Measurements from ENCODE around the gene CCDC188. TPM values are rescaled to one million over a fixed set of nuclear protein-coding genes. Genes with fewer than 3 reads are reported as not detected.

The CCDC188 gene
- total RNA-seq, 1 donor from 2014 or later = not detected

DNA sequence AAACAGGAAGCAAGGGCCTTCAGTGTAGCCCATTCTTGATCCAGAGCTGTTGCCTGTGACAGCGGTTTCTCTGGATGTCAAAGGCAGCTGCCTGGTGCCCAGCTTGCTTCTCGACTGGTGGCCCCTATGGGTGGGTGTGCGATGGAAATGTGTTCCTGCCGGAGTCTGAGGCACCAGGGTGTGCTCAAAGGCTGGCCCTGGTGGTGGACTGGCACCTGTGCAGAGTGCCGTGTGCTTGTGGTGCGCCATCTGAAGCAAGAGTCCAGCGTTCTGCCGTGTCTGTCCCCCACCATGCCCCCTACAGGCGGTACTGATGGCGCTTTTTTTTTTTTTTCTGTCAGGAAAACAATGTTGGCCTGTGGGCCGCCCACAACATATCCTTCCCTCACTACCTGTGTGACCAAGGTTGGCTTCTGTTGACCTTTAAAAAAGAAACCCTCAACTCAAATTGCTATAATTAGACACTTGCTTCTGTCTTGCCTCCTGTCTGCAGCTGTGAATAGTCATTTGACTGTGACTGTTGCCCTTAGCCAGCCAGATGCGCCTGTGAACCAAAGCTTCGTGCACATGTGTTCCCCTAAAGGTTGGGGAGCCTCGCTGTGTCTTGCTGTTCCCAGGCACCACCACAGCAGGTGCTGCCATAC is 39.7 kb downstream of the CCDC188 start:
- peaks cover 19% of the 10 kb centered on the region for H3K36me3 Mint-ChIP-seq
- H3K27ac Mint-ChIP-seq = peak overlapping the region; percentile 39
- H3K4me3 Mint-ChIP-seq = no peak overlapping the region
- DNase-seq (ENCODE audit: low spot score in 2 of 2, unreplicated experiment in 2 of 2) = no peak
- H3K9me3 Mint-ChIP-seq = no peaks in the 10 kb centered on the region
- TF ChIP-seq CTCF (IDR thresholded peaks at IDR 0.05; ENCODE audit: unreplicated experiment) = peak; percentile 44
- no peaks in the 10 kb centered on the region for H3K27me3 Mint-ChIP-seq (ENCODE audit: low read depth)
- peaks cover 3% of the 10 kb centered on the region for H3K4me1 Mint-ChIP-seq

GRCh38 chr22:20110359-20110985 is 40.4 kb downstream of the CCDC188 start:
- no peak overlapping the region for H3K4me3 Mint-ChIP-seq

DNA sequence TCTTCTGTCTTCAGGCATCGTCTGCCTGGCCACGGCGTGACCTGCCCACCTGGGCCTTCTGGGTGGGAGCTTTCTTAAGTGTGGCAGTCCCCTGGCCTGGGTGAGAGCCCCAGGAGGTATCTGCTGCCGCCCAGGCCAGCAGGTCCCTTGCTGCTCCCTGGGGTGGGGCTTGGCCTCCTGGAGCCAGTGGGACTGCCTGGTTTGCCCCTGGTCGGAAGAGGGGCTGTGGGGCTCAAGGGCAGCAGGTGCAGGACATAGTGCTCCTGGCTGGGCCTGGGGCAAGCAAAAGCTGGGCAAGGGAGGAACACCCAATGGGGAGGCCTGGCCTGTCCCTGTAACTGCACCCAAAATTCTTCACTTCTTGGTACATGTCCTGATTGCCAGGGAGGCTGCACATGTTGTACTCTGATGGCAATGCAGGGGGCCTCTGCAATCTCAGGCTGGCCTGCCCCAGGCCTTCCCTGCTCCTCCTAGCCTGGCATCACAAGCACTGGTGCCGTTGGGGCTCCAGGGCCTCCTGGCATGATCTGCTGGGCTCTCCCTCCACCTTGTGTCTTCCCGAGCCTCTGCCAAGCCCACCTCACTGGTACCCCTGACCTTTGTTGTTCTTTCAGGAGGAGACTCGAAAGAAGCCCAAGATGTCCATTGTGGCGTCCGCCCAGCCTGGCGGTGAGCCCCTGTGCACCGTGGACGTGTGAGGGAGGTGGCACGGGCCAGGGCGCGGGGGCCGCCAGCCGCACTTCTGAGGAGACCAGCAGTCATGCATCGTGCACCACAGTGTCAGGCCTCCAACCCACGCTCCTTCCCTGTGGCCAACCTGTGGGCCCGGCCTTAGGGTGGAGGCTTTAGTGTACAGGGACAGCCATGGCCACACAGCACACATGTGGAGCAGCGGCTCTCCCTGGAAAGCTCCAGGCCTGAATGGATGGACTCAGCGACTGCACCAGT is 41.2 kb downstream of the CCDC188 start:
- no peak for DNase-seq (ENCODE audit: low spot score in 2 of 2, unreplicated experiment in 2 of 2)
- H3K27ac Mint-ChIP-seq = no peak overlapping the region
- H3K9me3 Mint-ChIP-seq = no peaks in the 10 kb centered on the region
- H3K27me3 Mint-ChIP-seq (ENCODE audit: low read depth) = no peaks in the 10 kb centered on the region
- no peaks in the 10 kb centered on the region for H3K4me1 Mint-ChIP-seq
- no peak for TF ChIP-seq CTCF (IDR thresholded peaks at IDR 0.05; ENCODE audit: unreplicated experiment)
- H3K36me3 Mint-ChIP-seq = peaks cover 16% of the 10 kb centered on the region
- H3K4me3 Mint-ChIP-seq = no peak overlapping the region

More at GRCh38 chr22:20110359-20110985, 40.4 kb downstream of the CCDC188 start:
- Mint-ChIP-seq H3K4me1 (peaks cover 3% of the 10 kb centered on the region), H3K36me3 (peaks cover 19% of the 10 kb centered on the region), H3K27ac (no peak overlapping the region), H3K9me3 (no peaks in the 10 kb centered on the region), H3K27me3 (ENCODE audit: low read depth) (no peaks in the 10 kb centered on the region)
- DNase-seq (ENCODE audit: low spot score in 2 of 2, unreplicated experiment in 2 of 2) = no peak
- no peak for TF ChIP-seq CTCF (IDR thresholded peaks at IDR 0.05; ENCODE audit: unreplicated experiment)

- H3K4me3 Mint-ChIP-seq = no peak overlapping the region
- H3K27ac Mint-ChIP-seq = no peak overlapping the region
- DNase-seq (ENCODE audit: low spot score in 2 of 2, unreplicated experiment in 2 of 2) = no peak
- no peaks in the 10 kb centered on the region for H3K4me1 Mint-ChIP-seq
- H3K27me3 Mint-ChIP-seq (ENCODE audit: low read depth) = no peaks in the 10 kb centered on the region
- H3K9me3 Mint-ChIP-seq = no peaks in the 10 kb centered on the region
- peaks cover 14% of the 10 kb centered on the region for H3K36me3 Mint-ChIP-seq
- TF ChIP-seq CTCF (IDR thresholded peaks at IDR 0.05; ENCODE audit: unreplicated experiment) = no peak
These were observed 42.1 kb downstream of the CCDC188 start for GRCh38 chr22:20108757-20109230.

DNA sequence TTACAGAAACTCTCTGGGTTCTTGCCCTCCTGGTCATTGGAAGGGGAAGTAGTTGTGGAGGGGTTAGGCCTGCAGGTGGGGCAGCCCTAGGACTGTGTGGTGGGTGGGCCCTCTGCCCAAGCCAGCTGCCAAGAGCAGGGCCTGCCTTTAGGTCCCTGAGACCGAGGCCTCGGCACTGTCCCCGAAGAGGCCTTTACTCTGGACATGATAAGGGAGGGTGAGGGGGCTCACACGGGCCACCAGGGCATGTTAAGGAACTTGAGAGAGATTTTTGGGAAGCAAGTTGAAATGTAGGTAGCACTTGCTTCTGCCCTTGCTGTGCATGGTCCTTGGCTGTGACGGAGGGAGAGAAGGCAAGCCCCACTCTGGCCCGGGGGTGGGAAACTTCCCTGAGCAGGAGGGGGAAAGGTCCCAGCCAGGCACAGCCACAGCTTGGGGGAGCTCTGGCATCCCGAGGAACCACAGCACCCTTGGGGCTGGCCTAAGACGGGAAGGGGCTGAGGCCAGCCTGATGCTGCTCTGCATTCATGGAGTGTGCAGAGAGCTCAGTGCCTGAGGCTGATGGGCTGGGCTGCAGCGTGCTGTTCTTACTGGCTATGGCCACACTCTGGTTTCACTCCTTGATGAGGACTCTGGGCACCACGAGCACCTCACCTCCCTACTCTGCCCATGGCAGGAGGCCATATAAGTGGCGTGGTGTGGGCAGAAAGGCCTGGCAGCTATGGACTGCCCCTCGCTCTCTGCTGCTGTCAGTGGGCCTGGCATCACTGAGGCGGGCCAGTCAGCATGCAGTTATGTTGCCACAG is 42.7 kb downstream of the CCDC188 start:
- Mint-ChIP-seq H3K4me1 (no peaks in the 10 kb centered on the region), H3K27ac (no peak overlapping the region), H3K4me3 (no peak overlapping the region), H3K27me3 (ENCODE audit: low read depth) (no peaks in the 10 kb centered on the region), H3K36me3 (peaks cover 16% of the 10 kb centered on the region), H3K9me3 (no peaks in the 10 kb centered on the region)
- TF ChIP-seq CTCF (IDR thresholded peaks at IDR 0.05; ENCODE audit: unreplicated experiment) = no peak
- DNase-seq (ENCODE audit: low spot score in 2 of 2, unreplicated experiment in 2 of 2) = no peak
